HG03457 (cell line): ENCODE results near the gene TRPC4AP.

ENCODE experiments used
- ATAC-seq: cut with Tn5 transposase; IDR thresholded peaks from one replicate; pipeline ENCODE4 v1.9.1; 2021; ENCODE audit warnings: moderate number of reproducible peaks; ENCODE audit not compliant: unreplicated experiment

The TRPC4AP gene

DNA sequence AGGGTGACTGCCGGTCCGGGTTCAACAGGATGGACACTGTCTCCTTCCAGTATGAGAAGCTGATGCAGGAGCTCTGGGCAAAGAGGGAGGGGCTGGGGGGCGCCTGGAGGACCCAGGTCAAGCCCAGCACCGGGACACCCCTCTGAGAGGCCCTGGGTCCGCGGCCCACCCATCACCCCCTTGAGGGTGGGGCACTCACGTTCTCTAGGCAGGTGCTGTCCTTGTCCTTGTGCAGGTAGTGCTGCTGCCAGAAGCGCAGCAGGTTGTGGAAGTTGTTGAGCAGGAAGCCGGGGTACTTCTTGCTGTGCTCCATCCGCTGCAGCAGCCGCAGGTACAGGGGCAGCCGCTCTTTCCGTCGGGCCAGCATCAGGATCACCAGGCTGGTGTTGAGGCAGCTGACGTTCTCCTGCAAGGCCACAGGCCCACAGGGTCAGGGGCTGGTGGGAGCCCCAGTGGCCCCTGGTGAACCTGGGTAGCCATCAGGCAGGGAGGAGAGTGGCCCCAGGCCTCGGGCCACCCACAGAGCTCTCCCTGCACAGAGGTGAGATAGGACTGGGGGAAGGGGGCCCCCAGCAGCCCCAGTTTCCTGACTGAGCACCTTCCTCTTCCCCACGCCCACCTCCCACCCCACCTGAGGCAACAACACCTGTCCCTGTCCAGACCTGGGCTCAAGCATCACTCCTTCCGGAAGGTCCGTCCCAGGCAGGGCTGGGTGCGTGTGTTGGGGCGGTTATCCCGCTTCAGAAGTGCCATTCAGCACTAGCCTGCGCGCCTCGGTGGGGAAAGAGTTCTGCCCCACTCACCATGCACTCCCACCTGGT lies 89.2 kb downstream of the TRPC4AP start:
- no peak for ATAC-seq

DNA sequence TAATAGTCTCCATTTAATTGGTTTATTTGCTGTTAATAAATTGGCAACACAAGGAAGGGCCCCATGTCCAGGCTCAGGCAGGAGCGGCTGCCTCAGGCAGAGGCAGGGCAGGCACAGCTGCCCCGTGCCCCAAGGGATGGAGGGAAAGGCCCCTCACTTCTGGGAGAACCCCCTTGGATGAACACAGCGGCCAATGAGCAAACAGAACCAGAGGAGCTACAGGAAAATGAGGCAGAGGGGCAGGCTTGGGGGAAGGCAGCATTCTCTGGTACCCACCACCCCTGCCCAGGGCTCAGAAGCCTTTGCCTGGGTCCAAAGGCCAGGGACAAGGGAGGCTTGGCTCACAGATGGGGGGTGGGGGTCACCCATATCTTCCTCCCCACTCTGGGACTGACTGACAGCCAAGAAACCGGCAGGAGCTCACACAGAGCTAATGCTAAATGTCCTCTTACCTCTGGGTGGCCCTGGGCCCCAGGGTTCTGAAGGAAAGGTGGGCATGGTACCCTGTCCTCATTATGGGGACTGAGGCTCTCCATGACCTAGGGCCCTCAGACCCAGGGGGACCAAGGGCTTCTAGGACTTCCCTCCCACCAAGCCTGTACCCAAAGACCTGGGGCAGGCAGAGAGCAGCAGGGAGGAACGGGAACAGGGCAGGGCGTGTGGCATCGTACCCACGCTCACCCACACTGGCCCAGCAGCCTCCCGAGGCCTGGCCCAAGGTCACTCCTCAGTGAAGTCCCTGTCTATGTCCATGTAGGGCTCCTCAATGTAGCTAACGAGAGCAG lies 90.0 kb downstream of the TRPC4AP start:
- no peak for ATAC-seq

DNA sequence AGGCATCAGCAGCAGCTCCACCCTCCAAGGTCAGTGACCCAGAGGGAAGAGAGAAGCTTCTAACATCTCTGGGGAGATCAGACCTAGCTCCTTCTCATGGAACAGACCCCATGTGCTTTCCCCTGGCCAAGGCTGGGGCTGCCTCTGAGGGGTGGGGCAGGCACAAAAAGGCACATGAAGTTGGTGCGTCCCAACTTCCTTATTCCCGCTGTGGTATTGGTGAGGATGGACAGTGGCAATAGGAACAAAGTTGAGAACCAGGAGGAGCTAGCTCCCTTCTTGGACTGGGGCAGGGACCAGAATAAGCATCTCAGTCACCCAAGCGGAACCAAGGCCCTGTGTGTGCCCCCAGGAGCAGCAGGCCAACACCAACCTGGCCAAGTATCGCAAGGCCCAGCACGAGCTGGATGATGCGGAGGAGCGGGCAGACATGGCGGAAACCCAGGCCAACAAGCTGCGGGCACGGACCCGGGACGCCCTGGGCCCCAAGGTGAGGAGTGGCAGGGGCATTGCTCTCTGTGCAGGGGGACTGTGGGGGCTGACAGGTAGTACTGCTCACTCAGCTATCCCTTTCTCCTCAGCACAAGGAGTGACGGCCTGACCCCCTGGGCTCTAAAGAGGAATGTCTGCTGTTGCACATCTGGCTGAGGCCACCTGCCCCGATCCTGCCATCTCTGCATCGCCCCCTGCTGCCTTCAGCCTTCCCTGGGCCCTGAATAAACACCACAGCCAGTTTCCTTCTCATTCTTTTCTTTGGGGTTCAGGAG lies 90.8 kb downstream of the TRPC4AP start:
- ATAC-seq = no peak

DNA sequence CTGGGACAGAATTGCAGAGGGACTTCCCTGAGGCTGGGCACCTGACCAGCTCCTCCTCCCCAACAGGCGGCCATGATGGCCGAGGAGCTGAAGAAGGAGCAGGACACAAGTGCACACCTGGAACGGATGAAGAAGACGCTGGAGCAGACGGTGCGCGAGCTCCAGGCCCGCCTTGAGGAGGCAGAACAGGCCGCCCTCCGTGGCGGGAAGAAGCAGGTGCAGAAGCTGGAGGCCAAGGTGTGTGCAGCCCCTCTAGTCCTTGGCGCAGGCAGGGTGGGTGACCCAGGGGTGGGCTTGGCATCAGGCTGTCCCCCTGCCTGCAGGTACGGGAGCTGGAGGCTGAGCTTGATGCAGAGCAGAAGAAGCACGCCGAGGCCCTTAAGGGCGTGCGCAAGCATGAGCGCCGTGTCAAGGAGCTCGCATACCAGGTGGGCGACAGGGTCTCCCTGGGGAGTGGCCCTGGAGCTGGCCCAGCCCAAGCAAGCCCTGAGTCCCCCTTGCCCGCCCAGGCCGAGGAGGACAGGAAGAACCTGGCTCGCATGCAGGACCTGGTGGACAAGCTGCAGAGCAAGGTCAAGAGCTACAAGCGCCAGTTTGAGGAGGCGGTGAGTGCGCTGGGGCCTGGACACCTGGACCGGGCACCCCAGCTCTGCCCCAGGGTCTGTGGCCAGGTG lies 91.5 kb downstream of the TRPC4AP start:
- no peak for ATAC-seq

DNA sequence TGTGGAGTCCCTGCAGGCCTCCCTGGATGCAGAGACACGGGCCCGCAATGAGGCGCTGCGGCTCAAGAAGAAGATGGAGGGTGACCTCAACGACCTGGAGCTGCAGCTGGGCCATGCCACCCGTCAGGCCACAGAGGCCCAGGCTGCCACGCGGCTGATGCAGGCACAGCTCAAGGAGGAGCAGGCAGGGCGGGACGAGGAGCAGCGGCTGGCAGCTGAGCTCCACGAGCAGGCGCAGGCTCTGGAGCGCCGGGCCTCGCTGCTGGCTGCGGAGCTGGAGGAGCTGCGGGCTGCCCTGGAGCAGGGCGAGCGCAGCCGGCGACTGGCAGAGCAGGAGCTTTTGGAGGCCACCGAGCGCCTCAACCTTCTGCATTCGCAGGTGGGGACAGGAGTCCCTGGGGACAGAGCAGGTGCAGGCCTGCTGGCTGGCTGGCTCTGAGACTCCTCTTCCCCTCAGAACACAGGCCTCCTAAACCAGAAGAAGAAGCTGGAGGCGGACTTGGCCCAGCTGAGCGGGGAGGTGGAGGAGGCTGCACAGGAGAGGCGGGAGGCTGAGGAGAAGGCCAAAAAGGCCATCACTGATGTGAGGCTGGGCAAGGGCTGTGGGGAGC lies 92.2 kb downstream of the TRPC4AP start:
- no peak for ATAC-seq

DNA sequence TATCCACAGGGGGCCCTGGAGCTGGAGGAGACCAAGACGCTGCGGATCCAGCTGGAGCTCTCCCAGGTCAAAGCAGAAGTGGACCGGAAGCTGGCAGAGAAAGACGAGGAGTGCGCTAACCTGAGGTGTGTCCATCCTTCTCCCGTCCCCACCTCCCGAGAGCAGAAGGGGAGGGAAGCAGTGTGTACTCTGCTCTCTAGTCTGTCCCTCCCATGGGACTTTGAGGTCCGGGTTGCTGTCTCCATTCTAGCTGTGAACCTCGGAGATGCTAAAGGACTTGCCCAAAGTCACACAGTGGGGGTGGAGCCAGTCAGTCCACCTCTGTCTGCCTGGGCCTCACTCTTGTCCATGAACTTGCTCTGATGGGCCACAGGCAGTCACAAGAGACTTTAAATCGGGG lies 92.8 kb downstream of the TRPC4AP start:
- ATAC-seq = no peak

DNA sequence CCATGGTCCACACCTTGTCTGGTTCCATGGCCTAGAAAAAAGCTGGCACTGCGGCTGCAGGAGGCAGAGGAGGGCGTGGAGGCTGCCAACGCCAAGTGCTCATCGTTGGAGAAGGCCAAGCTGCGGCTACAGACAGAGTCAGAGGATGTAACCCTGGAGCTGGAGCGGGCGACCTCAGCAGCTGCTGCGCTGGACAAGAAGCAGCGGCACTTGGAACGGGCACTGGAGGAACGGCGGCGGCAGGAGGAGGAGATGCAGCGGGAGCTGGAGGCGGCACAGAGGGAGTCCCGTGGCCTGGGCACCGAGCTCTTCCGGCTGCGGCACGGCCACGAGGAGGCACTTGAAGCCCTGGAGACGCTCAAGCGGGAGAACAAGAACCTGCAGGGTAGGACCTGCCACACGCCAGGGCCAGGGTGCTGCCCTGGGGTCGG lies 93.6 kb downstream of the TRPC4AP start:
- no peak for ATAC-seq

DNA sequence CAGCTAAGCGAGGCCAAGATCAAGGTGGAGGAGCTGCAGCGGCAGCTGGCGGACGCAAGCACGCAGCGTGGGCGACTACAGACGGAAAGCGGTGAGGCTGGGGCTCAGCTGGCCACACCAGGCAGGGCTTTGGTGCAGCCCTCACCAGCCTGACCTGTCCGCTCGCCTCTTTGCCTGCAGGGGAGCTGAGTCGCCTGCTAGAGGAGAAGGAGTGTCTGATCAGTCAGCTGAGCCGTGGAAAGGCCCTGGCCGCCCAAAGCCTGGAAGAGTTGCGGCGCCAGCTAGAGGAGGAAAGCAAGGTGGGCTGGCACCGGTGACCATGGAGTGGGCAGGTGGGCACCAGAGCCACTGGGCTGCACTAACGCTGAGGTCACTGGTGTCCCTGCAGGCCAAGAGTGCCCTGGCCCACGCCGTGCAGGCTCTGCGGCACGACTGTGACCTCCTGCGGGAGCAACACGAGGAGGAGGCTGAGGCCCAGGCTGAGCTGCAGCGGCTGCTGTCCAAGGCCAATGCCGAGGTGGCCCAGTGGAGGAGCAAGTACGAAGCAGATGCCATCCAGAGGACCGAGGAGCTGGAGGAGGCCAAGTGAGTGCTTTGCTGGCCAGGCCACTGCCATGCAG lies 94.2 kb downstream of the TRPC4AP start:
- no peak for ATAC-seq

DNA sequence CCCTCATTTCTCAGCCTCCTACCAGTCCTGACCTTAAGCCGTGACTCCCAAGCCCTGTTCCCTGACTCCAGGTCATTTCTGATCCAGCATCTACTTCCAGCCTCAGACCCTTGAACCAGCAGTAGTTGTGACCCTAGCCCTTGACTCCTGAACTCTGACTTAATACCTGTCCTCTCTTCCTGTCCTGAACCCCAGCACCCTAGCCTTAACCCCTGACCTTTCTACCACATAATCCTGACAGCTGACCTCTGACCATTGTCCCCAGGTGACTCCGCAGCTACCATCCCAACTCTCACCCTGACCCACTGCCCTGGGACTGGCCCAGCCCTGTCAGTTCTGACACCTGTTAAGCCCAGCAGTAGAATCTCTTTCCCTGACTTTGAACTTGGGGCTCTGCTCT lies 94.8 kb downstream of the TRPC4AP start:
- no peak for ATAC-seq

DNA sequence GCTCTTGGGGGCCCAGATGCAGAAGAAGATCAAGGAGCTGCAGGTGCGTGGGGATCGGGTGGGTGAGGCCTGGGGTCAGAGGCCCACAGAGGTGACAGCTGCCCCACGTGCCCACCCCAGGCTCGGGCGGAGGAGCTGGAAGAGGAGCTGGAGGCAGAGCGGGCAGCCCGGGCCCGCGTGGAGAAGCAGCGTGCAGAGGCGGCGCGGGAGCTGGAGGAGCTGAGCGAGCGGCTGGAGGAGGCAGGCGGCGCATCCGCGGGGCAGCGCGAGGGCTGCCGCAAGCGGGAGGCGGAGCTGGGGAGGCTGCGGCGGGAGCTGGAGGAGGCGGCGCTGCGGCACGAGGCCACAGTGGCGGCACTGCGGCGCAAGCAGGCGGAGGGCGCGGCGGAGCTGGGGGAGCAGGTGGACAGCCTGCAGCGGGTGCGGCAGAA lies 95.5 kb downstream of the TRPC4AP start:
- no peak for ATAC-seq

DNA sequence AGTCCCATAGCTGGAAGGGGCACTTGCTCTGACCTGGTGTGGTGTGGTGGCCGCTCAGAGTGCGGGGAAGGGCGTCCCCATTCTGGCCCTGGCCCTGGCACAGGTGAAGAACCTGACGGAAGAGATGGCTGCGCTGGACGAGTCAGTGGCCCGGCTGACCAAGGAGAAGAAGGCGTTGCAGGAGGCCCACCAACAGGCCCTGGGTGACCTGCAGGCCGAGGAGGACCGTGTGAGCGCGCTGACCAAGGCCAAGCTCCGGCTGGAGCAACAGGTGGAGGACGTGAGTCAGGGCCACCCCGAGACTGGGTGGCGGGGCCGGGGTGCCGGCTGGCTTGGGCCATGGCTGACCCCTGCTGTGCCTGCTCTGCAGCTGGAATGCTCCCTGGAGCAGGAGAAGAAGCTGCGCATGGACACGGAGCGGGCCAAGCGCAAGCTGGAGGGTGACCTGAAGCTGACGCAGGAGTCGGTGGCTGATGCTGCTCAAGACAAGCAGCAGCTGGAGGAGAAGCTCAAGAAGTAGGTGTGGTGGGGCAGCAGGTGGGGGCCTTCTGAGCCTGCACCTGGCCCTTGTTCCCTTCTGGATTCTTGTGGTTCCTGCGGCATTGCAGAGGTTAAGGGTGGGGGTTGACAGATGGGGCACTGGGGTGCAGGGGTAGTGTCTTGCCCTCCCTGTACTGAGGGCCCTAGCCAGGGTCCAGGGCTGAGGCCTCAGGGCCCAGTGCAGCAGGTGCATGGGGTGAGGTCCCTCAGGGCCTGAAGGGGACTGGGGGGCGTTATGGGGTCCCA lies 96.2 kb downstream of the TRPC4AP start:
- no peak for ATAC-seq

DNA sequence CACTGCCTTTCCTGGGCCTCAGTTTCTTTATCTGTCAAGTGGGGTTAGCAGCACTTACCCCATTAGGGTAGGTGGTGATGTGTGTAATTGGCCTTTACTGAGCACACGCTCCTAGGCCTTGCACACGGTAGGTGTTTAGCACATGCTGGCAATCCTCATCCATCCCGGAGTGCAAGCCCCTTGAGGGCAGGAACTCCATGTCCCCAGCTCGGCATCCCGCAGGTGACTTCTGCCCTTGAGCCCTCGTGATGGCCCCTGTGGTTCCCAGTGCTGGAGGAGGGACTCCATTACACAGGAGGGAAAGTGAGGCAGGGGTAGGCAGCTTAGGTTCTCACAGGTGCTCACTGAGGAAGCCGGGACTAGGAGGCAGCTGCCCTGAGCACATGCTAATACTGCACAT lies 96.9 kb downstream of the TRPC4AP start:
- no peak for ATAC-seq

DNA sequence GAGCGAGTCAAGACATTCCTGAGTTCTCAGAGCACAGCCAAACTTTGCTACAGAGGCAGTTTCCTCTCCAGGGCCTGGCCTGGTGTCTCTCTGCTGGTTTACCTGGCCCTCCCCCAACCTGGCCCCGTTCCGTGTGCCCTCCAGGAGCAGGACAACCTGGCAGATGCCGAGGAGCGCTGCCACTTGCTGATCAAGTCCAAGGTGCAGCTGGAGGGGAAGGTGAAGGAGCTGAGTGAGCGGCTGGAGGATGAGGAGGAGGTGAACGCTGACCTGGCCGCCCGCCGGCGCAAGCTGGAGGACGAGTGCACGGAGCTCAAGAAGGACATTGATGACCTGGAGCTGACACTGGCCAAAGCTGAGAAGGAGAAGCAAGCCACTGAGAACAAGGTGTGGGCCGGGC lies 97.4 kb downstream of the TRPC4AP start:
- ATAC-seq = no peak

DNA sequence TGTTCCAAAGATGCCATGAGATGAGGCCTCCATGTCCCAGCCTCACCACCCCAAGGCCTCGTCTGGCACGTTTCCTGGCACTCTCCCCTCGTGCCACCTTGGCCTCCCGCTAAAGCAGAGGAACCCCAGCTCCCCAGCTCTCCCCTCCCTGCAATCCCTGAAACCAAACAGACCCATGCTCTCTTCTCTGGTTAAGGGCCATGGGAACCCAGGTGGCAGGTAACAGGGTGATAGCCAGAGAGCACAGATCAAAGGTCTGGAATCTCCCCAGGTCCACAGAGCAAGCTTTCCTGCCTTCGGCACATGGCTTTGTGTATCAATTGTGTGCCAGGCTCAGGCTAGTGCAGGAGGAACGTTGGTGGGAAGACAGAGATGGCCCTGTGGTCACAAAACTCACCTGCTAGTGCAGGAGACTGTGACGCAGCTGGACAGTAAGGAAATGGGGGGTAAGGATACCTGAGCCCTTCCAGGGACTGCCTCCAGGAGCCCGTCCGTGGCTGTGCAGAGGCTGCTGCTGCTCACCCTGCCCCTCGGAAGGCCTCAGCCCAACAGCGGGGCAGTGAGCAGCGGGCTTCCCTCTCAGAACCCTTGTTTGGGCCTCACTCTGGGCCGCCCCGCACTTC lies 98.0 kb downstream of the TRPC4AP start:
- no peak for ATAC-seq

DNA sequence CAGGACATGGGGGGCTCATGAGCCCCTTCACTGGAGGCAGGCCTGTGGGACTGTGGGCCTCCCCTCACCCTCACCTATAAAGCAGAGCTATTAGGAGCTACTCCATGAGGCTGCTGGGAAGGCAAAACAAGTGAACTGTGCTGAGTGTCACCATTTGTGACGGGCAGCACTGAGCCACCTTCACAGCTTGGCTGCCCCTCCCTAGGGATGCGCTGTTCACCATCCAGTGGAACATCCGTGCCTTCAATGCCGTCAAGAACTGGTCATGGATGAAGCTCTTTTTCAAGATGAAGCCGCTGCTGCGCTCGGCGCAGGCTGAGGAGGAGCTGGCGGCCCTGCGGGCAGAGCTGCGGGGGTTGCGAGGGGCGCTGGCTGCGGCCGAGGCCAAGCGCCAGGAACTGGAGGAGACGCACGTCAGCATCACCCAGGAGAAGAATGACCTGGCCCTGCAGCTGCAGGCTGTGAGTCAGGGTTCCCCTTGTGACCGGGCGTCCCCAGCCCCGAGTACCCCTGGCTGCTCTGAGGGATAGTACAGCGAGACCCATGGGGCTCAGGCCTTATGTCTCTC lies 98.6 kb downstream of the TRPC4AP start:
- no peak for ATAC-seq

DNA sequence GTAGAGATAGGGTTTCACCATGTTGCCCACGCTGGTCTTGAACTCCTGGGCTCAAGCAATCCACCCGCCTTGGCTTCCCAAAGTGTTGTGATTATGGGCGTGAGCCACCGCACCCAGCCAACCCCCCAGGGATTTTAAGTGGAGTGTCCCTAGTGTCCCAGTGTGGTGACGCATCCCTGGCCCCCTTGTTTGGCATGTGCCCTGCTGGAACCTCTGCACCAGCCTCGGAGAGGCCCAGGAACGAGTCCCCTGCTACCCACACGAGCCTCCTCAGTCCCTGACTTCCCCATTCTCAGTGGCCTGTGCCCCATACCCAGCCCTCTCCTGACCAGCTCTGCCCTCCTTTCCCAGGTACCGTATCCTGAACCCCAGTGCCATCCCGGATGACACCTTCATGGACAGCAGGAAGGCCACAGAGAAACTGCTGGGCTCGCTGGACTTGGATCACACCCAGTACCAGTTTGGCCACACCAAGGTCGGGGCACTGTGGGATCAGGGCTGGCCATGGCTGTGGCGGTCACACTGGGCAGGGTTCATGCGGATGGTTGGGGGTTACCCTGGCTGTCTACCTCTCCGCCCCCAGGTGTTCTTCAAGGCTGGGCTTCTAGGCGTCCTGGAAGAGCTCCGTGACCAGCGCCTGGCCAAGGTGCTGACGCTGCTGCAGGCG lies 99.7 kb downstream of the TRPC4AP start:
- no peak for ATAC-seq

DNA sequence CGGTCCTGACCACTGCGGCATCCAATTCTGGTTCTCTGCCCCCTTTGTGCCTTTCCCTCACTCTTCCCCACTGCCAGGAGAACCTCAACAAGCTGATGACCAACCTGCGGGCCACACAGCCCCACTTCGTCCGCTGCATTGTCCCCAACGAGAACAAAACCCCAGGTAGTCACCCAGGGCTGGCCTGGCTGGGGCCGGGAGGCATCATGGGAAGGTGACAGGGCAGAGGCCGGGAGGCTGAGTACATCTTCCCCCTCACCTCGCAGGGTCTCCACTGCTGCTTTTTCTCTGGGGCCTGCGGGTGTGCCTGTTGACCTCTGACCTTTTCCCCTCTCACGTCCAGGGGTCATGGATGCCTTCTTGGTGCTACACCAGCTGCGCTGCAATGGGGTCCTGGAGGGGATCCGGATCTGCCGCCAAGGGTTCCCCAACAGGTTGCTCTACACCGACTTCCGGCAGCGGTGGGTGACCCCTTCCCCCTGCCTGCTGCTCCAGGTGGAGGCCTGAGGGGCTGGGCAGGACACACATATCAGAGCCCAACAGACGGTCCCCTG lies 101.9 kb downstream of the TRPC4AP start:
- ATAC-seq = no peak

DNA sequence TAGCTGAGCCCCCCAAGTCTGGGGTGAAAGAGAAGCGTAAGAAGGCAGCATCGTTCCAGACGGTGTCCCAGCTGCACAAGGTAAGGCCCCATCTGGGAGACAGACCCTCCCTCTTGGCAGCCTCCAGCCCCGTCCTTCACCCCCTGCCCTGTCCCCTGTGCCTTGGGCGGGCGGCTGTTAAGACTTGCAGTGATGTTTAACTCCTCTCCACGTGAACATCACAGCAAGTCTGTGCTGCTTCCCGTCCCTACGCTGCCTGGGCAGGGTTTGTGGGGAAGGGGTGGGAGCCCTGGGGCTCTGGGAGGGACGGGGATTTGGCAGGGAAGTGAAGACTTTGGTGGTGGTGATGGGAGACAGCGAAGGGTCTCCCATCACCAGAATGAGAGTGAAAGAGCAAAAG lies 102.4 kb downstream of the TRPC4AP start:
- ATAC-seq = no peak
